GM21423 (cell line): ENCODE measurements around the gene SIPA1L3.

Experiments used
- ATAC-seq: cut with Tn5 transposase; IDR thresholded peaks from one replicate; pipeline ENCODE4 v1.9.1; 2021; ENCODE audit warnings: mild to moderate bottlenecking, moderate library complexity; ENCODE audit not compliant: unreplicated experiment

Gene SIPA1L3

DNA sequence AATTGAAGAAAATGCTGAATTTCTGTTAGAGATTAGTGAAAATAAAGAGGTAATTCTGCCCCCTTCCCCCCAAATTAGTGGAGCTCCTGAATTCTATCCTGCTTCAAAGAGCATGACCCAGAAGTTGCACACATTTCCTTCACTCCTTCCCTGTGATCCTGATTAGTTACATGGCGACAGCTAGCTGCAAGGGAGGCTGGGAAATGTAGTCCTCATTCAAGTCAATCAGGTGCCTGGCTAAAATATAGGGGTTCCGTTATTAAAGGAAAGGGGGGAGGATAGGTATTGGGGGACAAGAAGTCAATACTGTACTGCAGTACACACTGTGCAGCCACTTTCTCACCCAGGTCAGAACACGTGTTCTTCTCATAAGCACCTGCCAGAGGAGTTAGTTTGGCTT lies 65.8 kb downstream of the SIPA1L3 start:
- no peak for ATAC-seq

DNA sequence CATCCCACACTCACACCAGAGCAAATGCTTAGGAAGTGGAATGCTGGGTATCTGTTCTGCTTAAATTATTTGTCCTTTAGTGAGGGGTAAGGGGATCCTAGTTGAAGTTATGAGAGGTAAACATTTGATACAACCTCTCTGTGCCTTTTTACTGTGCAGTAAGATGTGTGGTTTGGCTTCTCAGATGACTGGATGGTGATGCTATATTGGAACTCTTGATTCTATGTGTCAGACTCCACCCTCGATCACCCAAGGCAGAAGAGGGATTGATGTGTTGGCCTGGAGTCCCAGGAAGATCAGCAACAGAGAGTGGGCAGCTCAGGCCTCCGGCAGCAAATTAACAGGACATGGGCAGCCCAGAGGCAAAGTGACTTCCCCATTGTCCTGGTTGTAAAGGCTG lies 66.7 kb downstream of the SIPA1L3 start:
- ATAC-seq, result no peak

DNA sequence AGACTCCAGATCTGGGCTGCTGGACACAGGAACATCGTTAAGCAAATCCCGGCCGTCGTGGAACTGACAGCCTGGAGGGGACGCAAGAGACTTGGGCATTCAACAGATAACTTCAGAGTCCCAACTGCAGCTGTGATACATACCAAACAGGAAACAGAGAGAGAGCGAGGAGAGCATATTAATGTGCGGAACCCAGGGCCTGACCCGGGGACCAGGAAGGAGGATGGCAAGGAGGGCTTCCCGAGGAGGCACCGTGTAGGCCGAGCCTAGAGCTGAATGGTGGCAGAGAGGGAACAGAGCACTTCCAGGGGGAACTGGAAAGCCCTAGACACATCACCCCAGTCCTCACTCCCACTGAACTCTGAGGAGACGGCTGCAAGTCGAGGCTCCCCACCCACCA lies 68.1 kb downstream of the SIPA1L3 start:
- no peak for ATAC-seq

DNA sequence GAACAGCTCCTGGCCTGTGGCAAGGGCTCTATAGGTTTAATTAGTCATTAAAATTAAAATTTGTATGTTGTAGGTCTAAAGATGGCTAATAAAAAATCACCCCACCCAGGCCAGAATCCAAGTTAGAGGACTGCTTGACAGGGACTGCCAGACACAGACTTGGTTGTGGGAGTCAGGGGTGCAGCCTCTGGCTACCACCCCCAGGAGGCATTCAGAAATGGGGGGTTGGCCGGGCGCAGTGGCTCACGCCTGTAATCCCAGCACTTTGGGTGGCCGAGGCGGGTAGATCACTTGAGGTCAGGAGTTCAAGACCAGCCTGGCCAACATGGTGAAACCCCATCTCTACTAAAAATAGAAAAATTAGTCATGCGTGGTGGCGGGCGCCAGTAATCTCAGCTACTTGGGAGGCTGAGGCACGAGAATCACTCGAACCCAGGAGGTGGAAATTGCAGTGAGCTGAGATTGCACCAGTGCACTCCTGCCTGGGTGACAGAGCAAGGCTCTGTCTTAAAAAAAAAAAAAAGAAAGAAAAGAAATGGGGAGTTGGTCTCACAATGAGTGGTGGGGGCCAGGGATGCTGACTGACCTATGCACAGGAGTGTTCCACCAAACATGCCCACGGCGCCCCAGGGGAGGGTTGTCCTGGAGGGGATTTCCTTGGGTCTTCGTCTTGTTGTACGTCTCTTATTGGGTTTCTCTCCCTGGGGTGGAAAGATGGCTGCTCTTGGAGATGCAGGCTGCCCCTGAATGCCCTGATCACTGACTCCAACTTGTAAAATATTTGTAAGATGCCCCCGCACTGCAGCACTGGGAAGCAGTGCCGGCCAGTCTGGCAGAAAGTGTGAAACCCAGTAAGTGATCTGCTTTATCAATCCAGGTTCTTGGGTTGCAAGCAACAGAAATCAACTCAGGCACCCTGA lies 68.8 kb downstream of the SIPA1L3 start:
- no peak for ATAC-seq

DNA sequence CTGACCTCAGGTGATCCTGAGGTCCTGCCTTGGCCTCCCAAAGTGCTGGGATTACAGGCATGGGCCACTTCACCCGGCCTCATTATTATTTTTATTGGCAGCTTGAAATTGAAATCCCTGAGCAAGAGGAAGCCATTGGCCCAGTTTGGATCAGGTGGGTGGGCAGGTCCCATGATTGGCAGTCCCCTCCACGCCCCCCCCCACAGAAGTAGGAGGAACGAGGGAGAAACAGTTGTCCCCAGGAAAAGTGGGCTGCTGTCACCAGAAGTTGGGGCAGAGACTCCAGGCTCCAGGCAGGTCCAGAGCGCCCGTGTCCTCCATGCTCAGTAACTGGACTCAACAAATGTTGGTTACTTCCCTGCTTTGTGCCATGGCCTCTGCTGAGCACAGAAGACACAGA lies 70.4 kb downstream of the SIPA1L3 start:
- no peak for ATAC-seq

DNA sequence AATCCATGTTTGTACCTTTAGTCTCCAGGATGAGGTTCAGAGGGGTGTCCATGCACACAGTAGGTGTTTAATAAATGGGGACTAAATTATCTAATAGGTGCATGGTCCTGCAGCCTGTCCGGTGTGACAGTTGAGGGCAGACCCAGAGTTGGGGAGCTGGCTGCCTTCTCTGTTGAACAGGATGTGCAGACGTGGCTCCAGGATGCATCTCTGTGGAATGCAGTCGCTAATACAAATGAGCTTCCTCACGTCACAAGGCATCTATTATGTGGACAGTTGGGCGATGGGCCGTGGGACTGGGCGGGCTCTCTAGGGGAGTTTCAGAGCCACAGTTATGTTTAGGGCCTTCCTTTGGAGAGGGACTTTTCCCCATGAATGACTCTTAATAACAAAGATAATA lies 71.0 kb downstream of the SIPA1L3 start:
- no peak for ATAC-seq

DNA sequence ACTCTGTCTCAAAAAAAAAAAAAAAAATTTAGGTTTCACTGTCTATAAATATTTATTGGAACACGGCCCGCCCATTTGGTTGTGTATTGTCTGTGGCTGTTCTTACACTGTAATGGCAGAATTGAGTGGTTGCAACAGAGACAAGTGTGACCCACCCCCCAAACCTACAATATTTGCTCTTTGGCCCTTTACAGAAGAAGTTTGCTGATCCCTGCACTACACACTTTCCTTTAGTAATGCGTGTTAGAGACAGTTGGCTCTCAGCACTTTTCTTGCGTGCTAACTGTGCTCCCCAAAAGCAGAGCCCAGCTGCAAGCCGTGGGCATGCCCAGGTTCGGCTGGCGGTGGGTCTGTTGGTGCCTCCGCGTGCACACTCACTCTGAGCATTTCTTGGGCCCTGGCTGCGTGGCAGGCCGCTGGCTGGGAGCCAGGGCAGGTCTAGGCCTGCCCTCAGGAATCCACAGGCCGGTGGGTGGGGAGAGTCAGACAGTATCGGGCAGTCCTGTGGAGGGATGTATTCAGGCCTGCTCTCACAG lies 72.6 kb downstream of the SIPA1L3 start:
- ATAC-seq, result peak; percentile 41

DNA sequence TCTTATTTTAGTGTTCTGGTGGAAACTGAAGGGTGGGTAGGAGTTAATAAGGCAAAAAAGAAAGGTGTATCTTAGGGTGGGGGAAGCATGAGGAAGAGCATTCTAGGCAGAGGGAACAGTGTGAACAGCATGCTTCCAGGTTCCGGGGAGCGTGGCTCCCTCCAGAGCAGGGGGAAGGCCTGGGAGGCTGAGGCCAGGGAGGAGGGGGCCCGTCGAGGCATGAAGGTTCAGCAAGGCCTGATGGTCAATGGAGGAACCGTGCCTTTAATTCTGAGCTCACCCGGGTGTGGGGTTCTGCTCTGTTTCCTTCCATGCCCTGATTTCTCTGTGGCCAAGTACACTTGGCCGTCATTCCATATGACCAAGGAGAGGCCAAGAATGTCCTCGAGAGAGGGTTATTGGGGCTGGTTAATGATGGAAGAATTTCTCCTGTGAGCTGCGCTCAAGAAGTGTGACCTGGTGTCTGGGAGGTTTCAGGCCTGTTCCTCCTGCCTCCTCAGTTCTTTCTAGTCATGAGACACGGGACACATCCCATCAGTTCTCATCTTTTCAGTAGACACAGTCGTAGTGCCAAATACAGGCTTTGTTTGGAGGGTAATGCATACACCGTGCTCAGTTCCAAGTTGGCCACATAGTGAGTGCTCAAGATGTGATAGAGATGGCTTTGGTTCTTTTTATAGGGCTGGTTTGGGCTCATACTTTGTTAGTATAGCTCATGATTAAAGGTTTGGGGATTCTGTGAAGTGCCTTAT lies 73.6 kb downstream of the SIPA1L3 start:
- no peak for ATAC-seq

DNA sequence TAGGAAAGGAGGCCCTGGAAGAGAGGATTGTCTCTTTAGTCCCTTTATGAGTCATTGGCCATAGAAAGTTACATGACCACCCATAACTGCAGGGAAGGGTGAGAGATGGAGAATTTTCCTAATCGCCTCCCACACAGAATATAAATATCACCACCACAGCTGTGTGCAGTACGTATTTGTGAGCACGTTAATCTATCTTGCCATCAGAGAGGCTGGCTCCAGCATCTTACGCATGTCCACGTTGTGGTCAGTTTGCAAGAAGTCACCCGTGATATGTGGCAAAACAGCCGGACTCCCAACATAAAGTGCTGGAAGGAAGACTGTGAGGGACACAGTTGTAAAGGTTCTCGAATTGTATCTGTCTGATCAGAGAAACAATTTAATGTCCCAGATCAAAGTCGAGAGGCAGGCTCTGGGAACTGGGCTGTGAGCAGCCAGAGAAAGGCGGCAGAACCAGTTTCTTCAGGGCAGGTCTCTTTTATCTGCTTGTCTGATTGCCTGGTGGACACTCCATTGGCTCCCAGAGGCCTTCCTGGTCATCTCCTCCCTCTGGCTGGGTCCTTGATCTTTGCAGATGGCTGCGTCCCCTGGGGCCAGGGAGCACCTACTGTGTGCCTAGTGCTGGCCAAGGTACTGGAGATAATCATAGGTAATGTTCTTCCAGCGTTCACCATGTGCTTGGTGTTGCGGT lies 74.9 kb downstream of the SIPA1L3 start:
- ATAC-seq, result no peak

DNA sequence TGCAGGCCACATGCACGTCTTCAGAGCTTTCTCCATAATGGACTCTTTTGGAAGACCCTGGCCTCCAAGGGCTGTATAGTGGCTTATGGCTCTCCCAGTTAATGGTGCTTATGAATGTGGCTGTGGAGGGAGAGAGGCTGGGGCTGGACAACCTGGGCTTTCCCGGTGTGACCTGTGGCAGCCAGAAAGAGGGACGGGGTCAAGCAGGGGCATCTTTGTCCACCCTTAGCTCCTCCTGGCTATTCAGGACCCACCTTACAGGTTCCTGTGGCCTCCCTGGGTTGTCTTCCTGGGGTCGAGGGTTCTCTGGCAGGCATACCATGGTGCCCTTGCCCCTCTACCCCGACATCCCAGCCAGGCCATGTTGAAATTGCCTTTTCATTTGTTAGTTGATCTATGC lies 75.6 kb downstream of the SIPA1L3 start:
- ATAC-seq, result no peak

DNA sequence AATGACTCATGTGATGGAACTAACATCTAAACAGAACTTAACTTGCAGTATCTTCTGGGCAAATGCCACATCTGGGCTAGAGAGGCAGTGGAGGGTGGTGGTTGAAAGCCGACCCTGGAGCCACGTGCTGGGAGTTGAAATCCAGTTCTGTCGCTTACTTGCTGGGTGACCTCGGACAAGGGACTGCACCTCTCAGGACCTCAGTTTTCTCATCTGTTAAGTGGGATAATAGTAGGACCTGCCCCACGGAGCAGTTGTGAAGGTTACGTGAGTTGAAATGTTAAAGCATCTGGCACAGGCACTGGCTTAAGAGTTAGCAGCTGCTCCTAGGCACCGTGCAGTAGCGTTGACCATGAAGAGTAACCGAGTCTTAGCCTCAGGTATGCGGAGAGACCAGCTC lies 76.1 kb downstream of the SIPA1L3 start:
- ATAC-seq, result no peak

DNA sequence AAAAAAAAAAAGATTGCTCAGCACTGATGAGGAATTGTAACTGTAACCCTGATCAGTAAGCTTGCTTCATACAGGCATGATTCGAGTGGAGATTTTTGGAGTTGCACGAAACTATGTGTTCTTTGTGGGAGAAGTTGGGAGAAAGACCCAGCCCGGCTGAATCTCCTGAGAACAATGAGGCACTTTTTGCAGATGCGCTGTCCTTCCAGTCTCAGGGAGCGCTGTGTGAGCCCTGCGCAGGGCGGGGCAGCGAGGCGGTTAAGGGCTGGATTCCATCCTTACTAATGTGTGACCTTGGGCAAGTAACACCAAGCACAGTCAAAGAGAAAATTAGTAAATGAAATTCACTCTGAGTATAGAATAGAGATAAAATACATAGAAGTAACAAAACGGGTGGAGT lies 76.9 kb downstream of the SIPA1L3 start:
- no peak for ATAC-seq

DNA sequence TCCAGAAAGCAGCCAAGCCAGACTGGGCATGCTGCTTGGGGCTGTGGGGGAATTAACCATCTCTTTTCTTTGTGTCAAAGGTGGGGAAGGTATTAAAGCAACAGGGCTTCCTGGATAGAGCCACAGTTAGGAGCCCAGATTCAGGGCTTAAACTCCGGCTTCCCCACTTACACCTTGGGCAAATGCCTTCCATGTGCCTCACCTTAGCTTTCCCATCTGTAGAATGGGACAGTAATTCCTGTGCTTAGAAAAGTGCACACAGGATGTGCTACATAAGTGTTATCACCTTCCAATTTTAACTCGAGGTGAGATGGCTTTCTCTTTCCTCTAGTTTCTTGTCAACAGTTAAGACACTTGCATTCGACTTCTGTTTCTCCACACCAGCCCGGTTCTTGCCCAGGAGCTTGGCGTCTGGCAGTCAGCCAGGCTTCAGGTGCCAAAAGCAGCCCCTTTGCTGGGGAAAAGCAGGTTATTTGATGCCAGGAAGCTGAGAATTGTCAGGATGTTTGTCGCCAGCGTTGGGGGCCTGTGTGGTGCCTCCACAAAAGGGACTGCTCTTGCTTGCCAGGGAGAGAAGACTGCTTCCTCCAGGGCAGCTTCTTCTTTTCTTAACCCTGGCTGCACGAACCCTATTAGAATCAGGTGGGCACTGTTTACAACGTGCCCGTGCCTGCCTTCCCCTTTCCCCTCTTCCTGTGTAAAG lies 79.2 kb downstream of the SIPA1L3 start:
- ATAC-seq, result no peak

DNA sequence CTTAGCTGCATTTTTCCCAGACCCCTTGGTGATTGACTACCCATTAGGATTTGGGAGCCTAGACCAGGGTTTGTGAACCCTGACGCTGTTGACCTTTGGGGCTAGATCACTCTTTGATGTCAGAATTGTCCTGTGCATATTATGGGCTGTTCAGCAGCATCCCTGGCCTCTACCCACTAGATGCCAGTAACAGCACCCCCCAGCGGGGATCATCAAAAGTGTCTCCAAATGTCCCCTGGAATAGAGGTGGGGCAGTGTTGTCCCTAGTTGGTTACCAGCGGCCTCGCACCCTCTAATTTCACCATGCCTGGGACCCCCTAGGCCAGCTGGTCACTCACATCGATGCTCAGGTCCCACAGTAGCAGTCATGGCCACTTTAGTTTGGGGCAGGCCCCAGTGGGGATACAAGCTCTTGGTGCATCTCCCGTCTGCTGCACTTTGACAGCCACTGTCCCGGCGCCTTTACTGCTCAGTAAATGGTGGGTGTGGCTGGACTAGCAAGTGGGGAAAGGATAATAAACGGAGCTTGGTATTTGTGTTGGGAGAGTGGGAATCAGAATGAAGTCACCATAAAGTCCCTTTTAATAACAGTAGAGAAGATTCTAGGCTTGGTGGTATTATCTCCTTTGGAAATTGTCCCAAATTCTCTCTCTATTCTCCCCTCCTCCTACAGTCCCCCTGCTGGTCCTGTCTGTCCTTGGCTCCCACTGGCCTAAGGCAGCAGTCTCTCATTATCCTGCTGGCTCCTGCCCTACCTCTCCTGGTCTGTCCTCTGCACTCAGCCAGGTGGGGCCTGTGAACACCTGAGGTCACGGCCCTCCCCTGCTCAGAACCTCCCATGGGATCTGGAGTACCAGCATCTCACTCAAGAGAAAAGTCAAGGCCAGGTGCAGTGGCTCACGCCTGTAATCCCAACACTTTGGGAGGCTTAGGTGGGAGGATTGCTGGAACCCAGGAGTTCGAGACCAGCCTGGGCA lies 80.6 kb downstream of the SIPA1L3 start:
- ATAC-seq, result no peak

DNA sequence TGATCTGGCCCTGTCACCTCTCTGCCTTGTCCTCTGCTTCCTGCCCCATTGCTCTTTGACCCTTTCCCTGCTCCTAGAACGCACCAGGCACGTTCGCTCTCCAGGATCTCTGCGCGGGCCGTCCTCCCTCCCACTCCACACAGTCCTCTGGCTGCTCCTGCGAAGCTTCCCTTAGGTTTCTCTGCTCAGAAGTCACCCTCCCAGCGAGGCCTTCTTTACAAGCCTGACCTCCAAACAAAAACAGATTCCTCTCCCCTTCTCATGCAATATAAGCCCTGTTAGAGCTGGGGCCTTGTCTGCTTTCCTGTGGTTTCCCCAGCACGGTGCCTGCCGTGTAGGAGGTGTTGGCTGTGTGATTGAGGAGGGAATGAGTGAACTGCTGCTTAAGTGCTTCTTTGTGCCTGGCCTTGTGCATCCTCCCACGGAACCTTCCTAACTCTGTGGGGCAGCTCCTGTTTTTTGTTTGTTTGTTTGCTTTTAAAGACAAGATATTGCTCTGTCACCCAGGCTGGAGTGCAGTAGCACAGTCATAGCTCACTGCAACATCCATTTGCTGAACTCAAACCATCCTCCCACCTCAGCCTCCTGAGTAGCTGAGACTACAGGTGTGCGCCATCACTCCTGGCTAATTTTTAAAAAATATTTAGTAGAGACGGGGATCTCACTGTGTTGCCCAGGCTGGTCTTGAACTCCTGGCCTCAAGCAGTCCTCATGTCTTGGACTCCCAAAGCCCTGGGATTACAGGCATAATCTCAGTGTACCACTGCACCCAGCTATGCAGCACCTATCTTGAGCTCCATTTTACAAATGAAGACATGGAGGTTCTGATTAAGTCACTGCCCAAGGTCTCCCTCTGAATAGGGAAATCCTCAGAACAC lies 82.0 kb downstream of the SIPA1L3 start:
- no peak for ATAC-seq

DNA sequence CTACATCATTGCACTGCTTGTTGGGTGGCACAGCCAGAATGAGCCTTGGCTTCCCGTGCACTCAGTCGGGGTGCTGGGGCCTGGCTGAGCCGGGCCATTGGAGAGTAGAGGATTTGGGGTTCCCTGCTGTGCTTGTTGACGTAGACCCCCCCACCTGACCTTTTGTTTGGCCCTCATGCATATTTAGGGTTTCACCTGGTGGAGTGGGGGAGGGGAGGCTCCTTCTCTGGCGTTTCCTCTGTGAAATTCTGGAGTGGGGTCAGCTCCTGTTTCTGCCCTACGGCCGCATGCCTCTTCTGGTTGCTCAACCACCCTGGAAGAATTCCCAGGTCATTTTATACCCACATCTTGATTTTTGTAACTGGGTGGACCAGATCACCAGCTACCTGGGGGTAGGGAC lies 82.8 kb downstream of the SIPA1L3 start:
- no peak for ATAC-seq

DNA sequence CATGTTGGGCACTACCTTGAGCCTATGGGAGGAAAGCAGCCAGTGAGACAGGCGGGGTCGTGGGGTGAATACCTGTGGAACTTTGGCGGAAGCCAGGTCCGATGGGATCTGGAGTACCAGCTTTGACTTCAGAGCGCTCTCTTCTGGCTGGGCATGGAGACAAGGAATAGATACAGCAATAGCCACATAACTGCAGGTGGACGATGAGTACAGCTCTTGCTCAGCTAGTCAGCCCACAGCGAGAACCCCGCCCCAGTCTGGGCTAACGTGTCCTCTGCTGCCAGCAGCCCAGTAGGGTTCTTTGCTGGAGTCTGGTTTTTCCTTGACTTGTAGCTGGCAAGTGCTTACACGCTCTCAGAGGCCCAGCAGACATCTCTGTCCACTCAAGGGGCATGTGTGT lies 83.4 kb downstream of the SIPA1L3 start:
- no peak for ATAC-seq

DNA sequence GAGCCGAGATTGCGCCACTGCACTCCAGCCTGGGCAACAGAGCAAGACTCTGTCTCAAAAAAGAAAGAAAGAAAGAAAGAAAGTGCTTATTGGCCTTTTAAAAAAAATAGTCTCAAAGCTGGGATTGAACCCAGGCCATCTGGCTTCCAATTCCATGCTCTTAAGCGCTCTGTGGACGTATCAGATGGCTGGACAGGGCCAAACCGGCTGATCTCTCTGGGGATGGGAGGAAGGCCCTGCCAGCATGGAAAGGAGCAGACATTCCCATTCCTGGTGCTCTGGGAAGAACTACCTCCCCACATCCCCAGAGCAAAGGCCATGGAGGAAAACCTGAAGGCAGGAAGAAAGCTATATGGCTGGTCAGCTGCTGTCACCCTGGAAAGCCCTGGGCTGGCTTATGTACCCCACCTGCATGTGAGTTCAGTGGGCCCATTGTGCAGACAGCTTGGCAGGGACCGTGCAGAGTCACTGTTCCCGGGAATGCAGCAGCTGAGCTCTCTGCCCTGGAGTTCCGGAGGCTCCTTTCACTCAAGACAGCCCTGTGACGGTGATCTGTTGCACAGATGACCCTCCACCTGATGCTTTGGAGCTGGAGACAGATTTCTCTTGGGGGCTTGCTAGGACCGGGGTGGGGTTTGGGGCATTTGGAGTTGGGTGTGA lies 84.3 kb downstream of the SIPA1L3 start:
- no peak for ATAC-seq
